SHP77 (cell line): Measurements from ENCODE around the gene TLCD1.

Experiments used
- DNase-seq, 2 experiments: peaks; one replicate each; lab custom pipeline; 2025; lab: John Stamatoyannopoulos, UW

The TLCD1 gene

DNA sequence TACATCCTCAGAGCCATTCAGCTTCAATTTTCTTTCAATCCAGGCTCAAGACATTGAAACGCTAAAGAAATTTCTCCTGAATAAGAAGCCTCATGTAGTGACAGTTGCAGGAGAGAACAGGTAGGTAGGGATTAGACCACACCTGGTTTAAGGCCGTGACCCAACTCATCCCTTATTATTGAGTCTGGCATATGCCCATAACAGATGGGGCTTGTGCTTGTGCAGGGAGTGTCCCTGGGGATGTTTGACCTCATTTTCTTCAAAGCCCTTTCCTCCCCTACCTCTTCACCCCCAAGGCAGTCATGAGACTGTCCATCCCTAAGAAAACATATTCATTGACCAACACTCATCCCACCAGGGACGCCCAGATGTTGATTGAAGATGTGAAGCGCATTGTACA lies 39.7 kb downstream of the TLCD1 start:
- DNase-seq: no peak

DNA sequence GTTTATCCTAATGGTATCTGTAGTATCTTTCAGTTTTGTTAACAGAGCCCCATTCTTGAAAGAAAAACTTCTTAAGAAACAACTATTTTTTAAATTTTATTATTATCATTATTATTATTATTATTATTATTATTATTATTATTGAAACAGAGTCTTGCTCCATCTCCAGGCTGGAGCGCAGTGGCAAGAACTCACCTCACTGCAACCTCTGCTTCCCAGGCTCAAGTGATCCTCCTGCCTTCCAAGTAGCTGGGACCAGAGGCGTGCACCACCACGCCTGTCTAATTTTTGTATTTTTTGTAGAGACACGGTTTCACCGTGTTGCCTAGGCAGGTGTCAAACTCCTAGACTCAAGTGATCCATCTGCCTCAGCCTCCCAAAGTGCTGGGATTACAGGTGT lies 40.7 kb downstream of the TLCD1 start:
- no peak for DNase-seq

DNA sequence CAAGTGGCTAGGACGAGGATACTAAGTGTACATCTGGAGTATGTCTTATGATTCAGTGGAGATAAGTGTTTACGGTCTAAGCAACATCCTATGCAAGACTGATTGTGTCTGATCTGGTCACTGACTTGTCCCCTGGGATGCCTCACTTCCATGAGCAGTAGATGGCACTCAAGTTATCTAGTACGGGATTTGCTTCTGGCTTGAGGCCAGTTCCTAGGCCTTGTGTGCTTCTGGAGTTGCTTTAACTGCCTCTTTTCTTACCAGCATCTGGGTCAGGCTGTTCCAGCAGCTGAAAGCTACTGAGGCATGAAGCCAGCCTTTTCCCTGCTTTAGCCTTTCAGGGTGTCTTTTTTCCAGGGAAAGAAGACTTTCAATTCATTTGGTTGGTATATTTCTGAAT lies 41.1 kb downstream of the TLCD1 start:
- DNase-seq: no peak

DNA sequence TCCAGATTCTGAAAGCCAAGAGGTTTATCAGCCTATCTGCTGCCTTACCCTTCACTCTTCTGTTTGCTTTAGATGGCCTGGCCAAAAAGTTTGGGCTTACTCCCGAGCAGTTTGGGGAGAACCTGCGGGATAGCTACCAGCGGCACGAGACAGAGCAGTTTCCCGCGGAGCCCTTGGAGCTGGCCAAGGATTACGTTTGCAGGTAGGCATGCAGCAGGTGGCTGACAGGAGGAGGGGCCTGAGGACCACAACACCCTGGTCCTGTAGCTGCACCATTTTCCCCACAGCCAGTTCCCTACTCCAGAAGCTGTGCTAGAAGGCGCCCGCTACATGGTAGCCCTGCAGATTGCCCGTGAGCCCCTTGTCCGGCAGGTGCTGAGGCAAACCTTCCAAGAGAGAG lies 43.4 kb downstream of the TLCD1 start:
- no peak for DNase-seq

DNA sequence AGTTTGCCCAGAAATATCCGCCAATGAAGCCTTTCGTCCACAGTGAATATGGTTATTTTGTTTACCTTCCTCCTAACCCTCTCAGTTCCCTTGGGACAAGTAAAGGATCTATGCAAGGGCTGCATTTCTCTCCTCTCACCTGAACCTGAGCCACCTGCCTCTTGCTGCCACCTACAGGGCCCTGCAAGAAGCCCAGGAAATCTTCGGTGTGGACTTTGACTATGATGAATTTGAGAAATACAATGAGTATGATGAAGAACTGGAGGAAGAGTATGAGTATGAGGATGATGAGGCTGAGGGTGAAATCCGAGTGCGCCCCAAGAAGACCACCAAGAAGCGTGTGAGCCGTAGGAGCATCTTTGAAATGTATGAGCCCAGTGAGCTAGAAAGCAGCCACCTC lies 50.1 kb downstream of the TLCD1 start:
- no peak for DNase-seq

DNA sequence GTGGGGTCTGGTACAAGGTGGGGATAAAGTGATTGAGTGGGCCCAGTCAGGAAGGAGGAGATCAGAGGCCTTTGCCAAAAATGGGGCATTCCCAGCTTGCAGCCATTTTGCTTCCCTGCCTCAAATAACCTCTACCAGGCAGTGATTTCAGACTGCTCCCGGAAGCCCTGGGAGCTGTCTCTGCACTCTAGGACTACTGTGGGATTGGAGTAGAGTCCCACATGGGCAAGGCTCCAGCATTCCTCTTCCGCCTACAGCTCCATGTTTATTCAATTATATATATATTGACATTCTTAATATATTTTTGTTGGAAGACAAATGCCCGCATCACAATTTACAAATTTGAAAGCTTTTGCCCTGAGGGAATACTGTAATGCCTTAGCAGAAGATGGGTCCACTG lies 50.5 kb downstream of the TLCD1 start:
- DNase-seq: no peak
